Epithelial cell of esophagus (primary cell): Measurements from ENCODE around the gene NCMAP.

Experiments used
- DNase-seq: peaks from one replicate; pipeline ENCODE4 v3.0.0; 2010; ENCODE audit warnings: low read depth
- H3K4me3 ChIP-seq: 2 replicates; pipeline ENCODE4 v1.5.1; 2011; ENCODE audit warnings: mild to moderate bottlenecking, low read length, control low read depth
- TF ChIP-seq, protein P1 (sequence below): IDR thresholded peaks from 2 replicates; pipeline ENCODE4 v1.5.1; 2011; ENCODE audit warnings: low read depth, mild to moderate bottlenecking, low read length, control low read depth, inconsistent platforms; ENCODE audit not compliant: insufficient read depth; ENCODE audit errors: missing control alignments

The NCMAP gene

DNA sequence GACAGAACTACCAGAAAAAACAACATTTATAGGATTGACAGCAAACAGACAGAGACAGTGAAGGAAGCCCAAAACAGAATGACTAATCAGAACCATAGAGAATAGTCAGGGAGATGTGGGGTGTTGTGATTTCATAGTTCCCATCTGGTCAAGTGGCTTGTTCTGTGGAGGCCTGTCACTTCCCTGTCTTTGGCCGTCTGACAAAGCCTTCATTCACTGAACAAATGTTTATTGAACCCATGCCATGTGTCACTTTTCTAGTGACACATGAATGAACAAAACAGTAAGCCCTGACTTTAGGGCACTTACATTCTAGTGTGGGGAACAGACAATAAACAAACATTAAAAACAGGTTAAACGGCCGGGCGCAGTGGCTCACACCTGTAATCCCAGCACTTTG, 84.0 kb downstream of the NCMAP start:
- no peak overlapping the region for H3K4me3 ChIP-seq
- TF ChIP-seq, protein P1, sequence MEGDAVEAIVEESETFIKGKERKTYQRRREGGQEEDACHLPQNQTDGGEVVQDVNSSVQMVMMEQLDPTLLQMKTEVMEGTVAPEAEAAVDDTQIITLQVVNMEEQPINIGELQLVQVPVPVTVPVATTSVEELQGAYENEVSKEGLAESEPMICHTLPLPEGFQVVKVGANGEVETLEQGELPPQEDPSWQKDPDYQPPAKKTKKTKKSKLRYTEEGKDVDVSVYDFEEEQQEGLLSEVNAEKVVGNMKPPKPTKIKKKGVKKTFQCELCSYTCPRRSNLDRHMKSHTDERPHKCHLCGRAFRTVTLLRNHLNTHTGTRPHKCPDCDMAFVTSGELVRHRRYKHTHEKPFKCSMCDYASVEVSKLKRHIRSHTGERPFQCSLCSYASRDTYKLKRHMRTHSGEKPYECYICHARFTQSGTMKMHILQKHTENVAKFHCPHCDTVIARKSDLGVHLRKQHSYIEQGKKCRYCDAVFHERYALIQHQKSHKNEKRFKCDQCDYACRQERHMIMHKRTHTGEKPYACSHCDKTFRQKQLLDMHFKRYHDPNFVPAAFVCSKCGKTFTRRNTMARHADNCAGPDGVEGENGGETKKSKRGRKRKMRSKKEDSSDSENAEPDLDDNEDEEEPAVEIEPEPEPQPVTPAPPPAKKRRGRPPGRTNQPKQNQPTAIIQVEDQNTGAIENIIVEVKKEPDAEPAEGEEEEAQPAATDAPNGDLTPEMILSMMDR, result no peak
- DNase-seq, result peak; percentile 26

- no peak for DNase-seq
- H3K4me3 ChIP-seq, result no peak overlapping the region
- TF ChIP-seq, protein P1, result no peak
Observed at GRCh38 chr1:24640288-24640687, 84.4 kb downstream of the NCMAP start.

DNA sequence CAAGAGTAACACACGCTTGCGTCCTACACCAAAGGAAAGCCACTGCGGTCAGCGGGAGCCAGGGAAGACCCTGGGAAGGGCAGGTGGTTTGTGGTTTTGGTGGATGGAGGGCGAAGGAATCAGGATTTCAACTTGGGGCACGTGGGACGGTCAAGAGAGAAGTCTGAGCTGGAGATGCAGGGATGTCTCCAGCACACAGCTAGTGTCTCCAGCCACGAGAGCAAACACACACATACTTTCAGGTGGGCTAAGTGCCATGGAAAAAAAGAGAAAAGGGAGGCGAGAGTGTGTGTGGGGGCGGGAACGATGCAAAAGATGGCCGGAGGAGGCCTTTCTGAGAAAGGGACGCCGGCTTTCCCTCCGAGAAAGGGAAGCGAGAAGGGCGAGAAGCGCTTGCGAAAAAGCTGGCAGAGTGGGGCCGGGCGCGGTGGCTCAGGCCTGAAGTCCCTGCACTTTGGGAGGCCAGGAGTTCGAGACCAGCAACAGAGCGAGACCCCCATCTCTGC, 85.8 kb downstream of the NCMAP start:
- peak overlapping the region; percentile 60 for H3K4me3 ChIP-seq
- TF ChIP-seq, protein P1, result no peak
- peak; percentile 16 for DNase-seq

- DNase-seq, result peak; percentile 100
- TF ChIP-seq, protein P1, result no peak
- peak within 1 kb of the TSS; percentile 98 for H3K4me3 ChIP-seq
Observed at GRCh38 chr1:24642481-24643362, 86.8 kb downstream of the NCMAP start, which contains the start of gene SRRM1. TSS of gene SRRM1 (plus strand) at chr1:24643302. CDS start at chr1:24643327, 25 bp downstream.

GRCh38 chr1:24643363-24644099, 87.6 kb downstream of the NCMAP start:
- peak overlapping the region; percentile 95 for H3K4me3 ChIP-seq
- no peak for DNase-seq
- TF ChIP-seq, protein P1, result no peak

DNA sequence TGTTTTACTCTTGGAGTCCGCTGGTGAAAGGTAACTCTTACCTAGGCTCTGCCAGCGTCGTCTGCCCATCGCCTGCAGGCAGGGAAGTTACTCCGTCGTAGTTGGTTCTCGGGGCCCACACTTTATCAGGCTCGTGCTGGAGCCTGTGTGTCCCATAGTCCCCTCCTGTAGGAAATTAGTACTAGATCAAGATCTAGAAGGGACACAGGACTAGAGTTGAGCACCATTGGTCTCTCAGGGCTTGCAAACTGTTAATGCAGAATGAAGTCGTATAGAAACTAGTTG, 88.2 kb downstream of the NCMAP start:
- TF ChIP-seq, protein P1, result no peak
- H3K4me3 ChIP-seq, result peak overlapping the region; percentile 95
- DNase-seq, result peak; percentile 56
